Measurements from ENCODE around the gene NDC1. TPM values are rescaled to one million over a fixed set of nuclear protein-coding genes. Genes with fewer than 3 reads are reported as not detected.
"Not testable (repeated sequence)": the region's sequence is repeated elsewhere in the genome, so short reads cannot be mapped to it uniquely, and the experiment has no call there.

NDC1 gene
- total and polyA plus RNA-seq, 12 donors = 2.0 to 8.0 (median 5.7) TPM

DNA sequence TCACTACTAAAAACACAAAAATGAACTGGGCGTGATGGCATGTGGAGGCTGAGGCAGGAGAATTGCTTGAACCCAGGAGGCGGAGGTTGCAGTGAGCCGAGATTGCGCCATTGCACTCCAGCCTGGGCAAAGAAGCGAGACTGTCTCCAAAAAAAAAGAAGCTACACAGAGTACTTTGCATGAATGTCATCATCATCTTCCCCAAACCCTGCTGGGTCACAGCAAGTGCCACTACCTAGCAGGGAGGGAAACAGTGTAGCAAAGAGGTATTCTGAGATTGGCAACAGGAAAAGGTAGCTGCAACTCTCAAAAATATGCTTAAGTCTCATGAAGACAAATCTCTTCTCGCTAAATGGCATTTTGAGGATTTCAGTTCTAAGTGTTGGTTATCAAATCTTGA lies 12.8 kb downstream of the NDC1 start:
- intact Hi-C loops (cut with DNase I) = no loop called here
- ATAC-seq (no peak), DNase-seq (no peak)
- no peaks in the 10 kb centered on the region for H3K27me3 ChIP-seq
- no peak overlapping the region for H3K4me3 ChIP-seq
- TF ChIP-seq, protein P1, sequence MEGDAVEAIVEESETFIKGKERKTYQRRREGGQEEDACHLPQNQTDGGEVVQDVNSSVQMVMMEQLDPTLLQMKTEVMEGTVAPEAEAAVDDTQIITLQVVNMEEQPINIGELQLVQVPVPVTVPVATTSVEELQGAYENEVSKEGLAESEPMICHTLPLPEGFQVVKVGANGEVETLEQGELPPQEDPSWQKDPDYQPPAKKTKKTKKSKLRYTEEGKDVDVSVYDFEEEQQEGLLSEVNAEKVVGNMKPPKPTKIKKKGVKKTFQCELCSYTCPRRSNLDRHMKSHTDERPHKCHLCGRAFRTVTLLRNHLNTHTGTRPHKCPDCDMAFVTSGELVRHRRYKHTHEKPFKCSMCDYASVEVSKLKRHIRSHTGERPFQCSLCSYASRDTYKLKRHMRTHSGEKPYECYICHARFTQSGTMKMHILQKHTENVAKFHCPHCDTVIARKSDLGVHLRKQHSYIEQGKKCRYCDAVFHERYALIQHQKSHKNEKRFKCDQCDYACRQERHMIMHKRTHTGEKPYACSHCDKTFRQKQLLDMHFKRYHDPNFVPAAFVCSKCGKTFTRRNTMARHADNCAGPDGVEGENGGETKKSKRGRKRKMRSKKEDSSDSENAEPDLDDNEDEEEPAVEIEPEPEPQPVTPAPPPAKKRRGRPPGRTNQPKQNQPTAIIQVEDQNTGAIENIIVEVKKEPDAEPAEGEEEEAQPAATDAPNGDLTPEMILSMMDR (IDR thresholded peaks at IDR 0.05) = no peak
- no peak overlapping the region for H3K27ac ChIP-seq
- no peaks in the 10 kb centered on the region for H3K9me3 ChIP-seq
- 95 to 99% methylated on average over 6 of the region's 6 CpGs for WGBS, 2 donors
- no peaks in the 10 kb centered on the region for H3K4me1 ChIP-seq
- peaks cover 0 to 69% (median 5%) of the 10 kb centered on the region in 9 donors for H3K36me3 ChIP-seq

DNA sequence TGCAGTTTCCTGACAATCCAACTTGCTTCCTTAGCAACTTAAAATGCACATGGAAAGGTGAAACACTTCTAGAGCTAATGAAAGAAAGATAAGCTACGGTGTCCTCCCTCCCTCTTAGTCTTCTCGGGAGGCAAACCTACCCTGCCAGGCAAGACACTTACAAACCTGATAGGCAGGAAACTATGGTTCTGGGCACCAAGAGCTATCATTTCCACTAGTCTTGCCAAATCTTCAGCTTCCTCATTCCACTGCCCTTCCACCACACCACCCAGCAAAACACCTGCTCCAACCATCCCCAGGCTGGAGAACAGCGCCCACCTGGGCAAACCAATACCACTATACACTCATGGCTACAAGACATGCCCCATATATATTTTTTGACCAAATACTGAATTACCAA lies 15.2 kb downstream of the NDC1 start:
- 80 to 82% methylated on average over 3 of the region's 3 CpGs for WGBS, 2 donors
- DNase-seq (no peak), ATAC-seq (no peak)
- TF ChIP-seq, protein P1 (IDR thresholded peaks at IDR 0.05) = no peak
- Histone ChIP-seq H3K9me3 (no peaks in the 10 kb centered on the region), H3K4me3 (no peak overlapping the region), H3K27ac (no peak overlapping the region), H3K4me1 (no peaks in the 10 kb centered on the region), H3K36me3 (peaks cover 0 to 64% (median 11%) of the 10 kb centered on the region in 9 donors), H3K27me3 (no peaks in the 10 kb centered on the region)
- intact Hi-C loops (cut with DNase I) = no loop called here

DNA sequence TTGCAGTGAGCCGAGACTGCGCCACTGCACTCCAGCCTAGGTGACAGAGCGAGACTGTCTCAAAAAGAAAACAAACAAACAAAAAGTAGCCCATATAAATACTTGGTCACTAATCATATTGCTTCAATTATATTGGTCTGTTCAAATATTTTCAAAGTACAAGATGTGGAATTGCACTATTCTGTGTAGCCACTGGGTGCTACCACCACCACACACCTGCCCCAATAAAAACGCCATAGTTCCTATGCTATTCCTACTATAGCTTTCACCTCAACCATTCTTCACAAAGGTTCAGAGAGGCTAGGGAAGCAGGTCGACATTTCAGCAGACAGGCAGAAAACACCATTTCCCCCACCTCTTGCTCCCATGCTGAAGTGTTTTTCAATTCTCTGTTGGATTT lies 16.7 kb downstream of the NDC1 start:
- Histone ChIP-seq H3K9me3 (peaks cover 0 to 5% (median 0%) of the 10 kb centered on the region in 11 donors), H3K27ac (no peak overlapping the region), H3K4me3 (no peak overlapping the region), H3K36me3 (peaks cover 0 to 63% (median 16%) of the 10 kb centered on the region in 9 donors), H3K4me1 (no peaks in the 10 kb centered on the region), H3K27me3 (no peaks in the 10 kb centered on the region)
- 92 to 95% methylated on average over 5 of the region's 5 CpGs for WGBS, 2 donors
- TF ChIP-seq, protein P1 (IDR thresholded peaks at IDR 0.05) = no peak
- intact Hi-C loops (cut with DNase I) = no loop called here
- ATAC-seq = no peak
- DNase-seq = no peak

DNA sequence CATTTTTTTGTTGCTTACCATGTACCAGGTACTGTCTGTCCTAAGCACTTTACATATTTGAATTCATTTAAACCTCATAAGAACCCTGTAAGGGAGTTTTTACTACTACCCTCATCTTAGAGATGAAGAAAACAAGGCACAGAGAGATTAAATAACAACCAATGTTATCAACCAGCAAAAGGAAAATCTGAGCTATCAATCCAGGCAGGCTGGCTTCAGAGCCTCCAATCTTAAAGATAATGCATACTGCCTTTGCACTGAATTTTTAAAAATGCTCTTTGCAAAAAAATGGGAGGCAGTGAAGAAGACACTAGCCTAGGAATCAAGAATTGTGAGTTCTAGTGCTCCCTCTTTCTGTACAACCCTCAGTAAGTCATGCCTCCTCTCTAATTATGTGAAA lies 18.7 kb downstream of the NDC1 start:
- Histone ChIP-seq H3K27ac (no peak overlapping the region), H3K27me3 (no peaks in the 10 kb centered on the region), H3K4me3 (no peak overlapping the region), H3K36me3 (peaks cover 0 to 47% (median 13%) of the 10 kb centered on the region in 9 donors), H3K4me1 (no peaks in the 10 kb centered on the region), H3K9me3 (peaks cover 0 to 9% (median 0%) of the 10 kb centered on the region in 11 donors)
- ATAC-seq = no peak
- DNase-seq = no peak
- TF ChIP-seq, protein P1 (IDR thresholded peaks at IDR 0.05) = no peak
- intact Hi-C loops (cut with DNase I) = no loop called here

DNA sequence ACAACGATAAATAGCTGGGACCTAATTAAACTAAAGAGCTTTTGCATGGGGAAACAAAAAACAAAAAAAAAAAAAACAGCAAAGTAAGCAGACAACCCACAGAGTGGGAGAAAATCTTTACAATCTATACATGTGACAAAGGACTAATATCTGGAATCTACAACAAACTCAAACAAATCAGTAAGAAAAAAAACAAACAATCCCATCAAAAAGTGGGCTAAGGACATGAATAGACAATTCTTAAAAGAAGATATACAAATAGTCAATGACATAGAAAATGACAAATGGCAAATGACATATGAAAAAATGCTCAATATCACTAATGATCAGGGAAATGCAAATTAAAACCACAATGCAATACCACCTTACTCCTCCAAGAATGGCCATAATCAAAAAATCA lies 21.5 kb downstream of the NDC1 start:
- WGBS, 2 donors = 98 to 100% methylated on average over 1 of the region's 1 CpG
- H3K27ac ChIP-seq; DNase-seq; intact Hi-C loops (cut with DNase I); H3K9me3 ChIP-seq; H3K27me3 ChIP-seq; ATAC-seq; H3K4me3 ChIP-seq; H3K4me1 ChIP-seq: not testable (repeated sequence)
- peaks cover 0 to 47% (median 13%) of the 10 kb centered on the region in 9 donors for H3K36me3 ChIP-seq

DNA sequence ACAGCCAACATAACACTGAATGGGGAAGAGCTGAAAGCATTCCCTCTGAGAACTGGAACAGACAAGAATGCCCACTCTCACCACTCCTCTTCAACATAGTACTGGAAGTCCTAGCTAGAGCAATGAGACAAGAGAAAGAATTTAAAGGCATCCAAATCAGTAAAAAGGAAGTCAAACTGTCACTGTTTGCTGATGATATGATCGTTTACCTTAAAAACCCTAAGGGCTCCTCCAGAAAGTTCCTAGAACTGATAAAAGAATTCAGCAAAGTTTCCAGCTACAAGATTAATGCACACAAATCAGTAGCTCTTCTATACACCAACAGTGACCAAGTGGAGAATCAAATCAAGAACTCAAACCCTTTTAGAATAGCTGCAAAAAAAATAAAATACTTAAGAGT lies 22.6 kb downstream of the NDC1 start:
- intact Hi-C loops (cut with DNase I) = not testable (repeated sequence)

More for the DNA sequence above, 22.6 kb downstream of the NDC1 start:
- not testable (repeated sequence) for DNase-seq, H3K4me3 ChIP-seq, H3K4me1 ChIP-seq, H3K27ac ChIP-seq, H3K27me3 ChIP-seq, ATAC-seq, H3K9me3 ChIP-seq
- WGBS, 2 donors = 63 to 70% methylated on average over 1 of the region's 1 CpG
- peaks cover 0 to 47% (median 13%) of the 10 kb centered on the region in 9 donors for H3K36me3 ChIP-seq

Measured in heart right ventricle (tissue), 16 donors.